Adrenal gland (tissue), 12 donors: ENCODE results near the gene AMBRA1. TPM values are rescaled to one million over a fixed set of nuclear protein-coding genes. Genes with fewer than 3 reads are reported as not detected.
"Not testable (repeated sequence)": the region's sequence is repeated elsewhere in the genome, so short reads cannot be mapped to it uniquely, and the experiment has no call there.

ENCODE experiments used
- DNase-seq, 7 donors: peaks; one replicate each; pipeline ENCODE4 v3.0.0-alpha.2; 2019 to 2020
- H3K27ac ChIP-seq, 5 donors: fragments of 200-600 bp; sonication (generic) in 4 of 5; 1 replicate in 3 of 5; 2 replicates in 2 of 5; pipeline versions ENCODE4 v1.5.1 to v1.8.0; 2016 to 2020; ENCODE audit warnings: mild to moderate bottlenecking in 1 of 5
- H3K27me3 ChIP-seq: fragments of 200-600 bp; 2 replicates; pipeline ENCODE4 v1.8.0; 2021
- H3K36me3 ChIP-seq, 2 donors: fragments of 200-600 bp; replicated peaks in 1 of 2; 1 replicate in 1 of 2; 2 replicates in 1 of 2; pipeline versions ENCODE4 v1.5.1 to v1.8.0; 2018 to 2022
- H3K4me1 ChIP-seq, 2 donors: fragments of 200-600 bp; replicated peaks in 1 of 2; 1 replicate in 1 of 2; 2 replicates in 1 of 2; pipeline versions ENCODE4 v1.5.1 to v1.8.0; 2018 to 2021
- H3K4me3 ChIP-seq, 4 donors: fragments of 200-600 bp; sonication (generic) in 3 of 4; one replicate each; pipeline ENCODE4 v1.5.1; 2016 to 2018
- H3K9me3 ChIP-seq, 3 donors: fragments of 200-600 bp; sonication (generic) in 1 of 3; replicated peaks in 1 of 3; 1 replicate in 2 of 3; 2 replicates in 1 of 3; pipeline versions ENCODE4 v1.5.1 to v1.8.0; 2016 to 2021
- CTCF ChIP-seq, 6 experiments: fragments of 450-650 bp in 4 of 6; fragments of 200-600 bp in 2 of 6; sonication (generic) in 1 of 6; IDR thresholded peaks; 1 replicate in 5 of 6; 2 replicates in 1 of 6; pipeline versions ENCODE4 v1.5.1 to v1.8.0; 2016 to 2021; ENCODE audit warnings: antibody characterized with exemption in 6 of 6, mild to moderate bottlenecking in 2 of 6, moderate library complexity in 1 of 6
- POLR2A ChIP-seq, 2 donors: fragments of 450-650 bp; IDR thresholded peaks; one replicate each; pipeline ENCODE4 v1.6.1; 2017; ENCODE audit warnings: antibody characterized with exemption in 2 of 2, mild to moderate bottlenecking in 2 of 2, moderate library complexity in 1 of 2
- WGBS, 4 donors: extraction: QIAGEN DNeasy Blood & Tissue Kit in 2 of 4; methylation state at CpG; one replicate each; pipeline versions ENCODE4 v1.1.5 to v1.1.7; 2013 to 2017; 5-methylcytosine and 5-hydroxymethylcytosine counted together
- intact Hi-C, 2 donors: fragments of 100-400 bp; cut with DNase I; formaldehyde crosslinking; loops; one replicate each; pipeline versions ENCODE4 v1.14.1 to v1.15.0; 2022 to 2023
- polyA plus RNA-seq, 3 donors: library from polyadenylated mRNA; stranded (reverse); fragments of 200-250 nt in 2 of 3; fragments of 350-450 nt in 1 of 3; fragmentation: Illumina TruSeq in 1 of 3; extraction: RNeasy Lipid Tissue Mini Kit (QIAGEN cat#74804) in 1 of 3; gene quantifications; one replicate each; pipeline ENCODE4 v1.2.3, GENCODE V29; 2013 to 2014
- total RNA-seq, 9 donors: library from RNA; depleted of rRNA in 4 of 9; stranded (reverse); fragments of >200 nt in 4 of 9; fragments of 120-200 nt in 1 of 9; fragmentation: NEBNext Ultra II Directional in 1 of 9; extraction: Animal tissue kit (Norgen Biotek cat#: 25700) in 1 of 9; gene quantifications; one replicate each; pipeline versions ENCODE4 v1.1.0 to v1.2.4, GENCODE V29; 2013 to 2023
- donor health status: healthy with polysubstance abuse.
- donor health status: Bipolar disorder and iron deficiency.
- donor health status: DM: yes; HTN: yes; CAD: no.
- donor health status: DM: no; HTN: no; CAD: no.
- donor health status: DM: no; HTN: no; CAD: no.
- donor health status: DM: yes; HTN: yes; CAD: no.

Gene AMBRA1
- total and polyA plus RNA-seq, 12 donors: 16.2 to 73.3 (median 49.7) TPM

- Histone ChIP-seq H3K9me3 (no peaks in the 10 kb centered on the region), H3K36me3 (no peaks in the 10 kb centered on the region), H3K4me1 (peaks cover 37 to 57% of the 10 kb centered on the region in 2 donors), H3K27me3 (no peaks in the 10 kb centered on the region), H3K27ac (peak overlapping the region; percentile 10 to 93 (median 87)), H3K4me3 (peak overlapping the region in 2 of 4 donors; percentile 65 to 94)
- no peak for DNase-seq
- intact Hi-C loops: no loop called here
- WGBS, 4 donors: 26 to 43% (median 34%) methylated on average over 3 of the region's 3 CpGs
- TF ChIP-seq POLR2A (IDR thresholded peaks at IDR 0.05) (no peak), CTCF (IDR thresholded peaks at IDR 0.05) (no peak)
Measured at GRCh38 chr11:46594374-46594700, 514 bp upstream of the AMBRA1 start.

GRCh38 chr11:46590740-46591605, 2.9 kb downstream of the AMBRA1 start:
- Histone ChIP-seq H3K27ac (peak overlapping the region; percentile 37 to 74 (median 62)), H3K9me3 (no peaks in the 10 kb centered on the region), H3K36me3 (no peaks in the 10 kb centered on the region), H3K4me3 (peak overlapping the region in 1 of 4 donors; percentile 36), H3K4me1 (peaks cover 29 to 51% of the 10 kb centered on the region in 2 donors), H3K27me3 (no peaks in the 10 kb centered on the region)
- intact Hi-C loops: no loop called here
- TF ChIP-seq CTCF (IDR thresholded peaks at IDR 0.05) (no peak), POLR2A (IDR thresholded peaks at IDR 0.05) (peak in 1 of 2 donors; percentile 25)
- DNase-seq: peak in 3 of 7 donors; percentile 32 to 52 (median 47)
- 23 to 44% (median 33%) methylated on average over 11 of the region's 11 CpGs for WGBS, 4 donors

GRCh38 chr11:46588915-46589314, 4.9 kb downstream of the AMBRA1 start:
- H3K4me3 ChIP-seq: no peak overlapping the region
- no peak for DNase-seq
- intact Hi-C loops: no loop called here
- H3K4me1 ChIP-seq: peaks cover 29 to 44% of the 10 kb centered on the region in 2 donors
- no peak overlapping the region for H3K27ac ChIP-seq
- H3K27me3 ChIP-seq: no peaks in the 10 kb centered on the region
- H3K9me3 ChIP-seq: no peaks in the 10 kb centered on the region
- TF ChIP-seq CTCF (IDR thresholded peaks at IDR 0.05) (no peak), POLR2A (IDR thresholded peaks at IDR 0.05) (no peak)
- no peaks in the 10 kb centered on the region for H3K36me3 ChIP-seq

- WGBS, 4 donors: 89 to 91% (median 90%) methylated on average over 5 of the region's 5 CpGs
Measured at GRCh38 chr11:46588131-46588530, 5.7 kb downstream of the AMBRA1 start.

GRCh38 chr11:46583513-46583912, 10.3 kb downstream of the AMBRA1 start:
- H3K4me3 ChIP-seq, H3K27ac ChIP-seq, intact Hi-C loops, H3K36me3 ChIP-seq, H3K9me3 ChIP-seq, DNase-seq, H3K27me3 ChIP-seq, H3K4me1 ChIP-seq: not testable (repeated sequence)
- 100% methylated on average over 1 of the region's 1 CpG; no CpG with 5 or more reads in 2 of the 4 donors for WGBS, 4 donors

More at GRCh38 chr11:46588131-46588530, 5.7 kb downstream of the AMBRA1 start:
- Histone ChIP-seq H3K4me1 (peaks cover 29 to 44% of the 10 kb centered on the region in 2 donors), H3K9me3 (no peaks in the 10 kb centered on the region), H3K36me3 (no peaks in the 10 kb centered on the region), H3K4me3 (no peak overlapping the region), H3K27ac (no peak overlapping the region), H3K27me3 (no peaks in the 10 kb centered on the region)
- intact Hi-C loops: no loop called here
- DNase-seq: peak in 2 of 7 donors; percentile 11
- TF ChIP-seq CTCF (IDR thresholded peaks at IDR 0.05) (no peak), POLR2A (IDR thresholded peaks at IDR 0.05) (no peak)
